CD14-positive monocyte (primary cell): ENCODE data around the gene RAD23A. TPM values are rescaled to one million over a fixed set of nuclear protein-coding genes. Genes with fewer than 3 reads are reported as not detected.
"Not testable (repeated sequence)": the region's sequence is repeated elsewhere in the genome, so short reads cannot be mapped to it uniquely, and the experiment has no call there.

Experiments
- DNase-seq, 3 donors: peaks; one replicate each; pipeline ENCODE4 v3.0.0-alpha.2; 2011 to 2022
- H2AFZ ChIP-seq: 2 replicates; pipeline ENCODE4 v1.6.0; 2012; ENCODE audit warnings: mild to moderate bottlenecking, low read depth, low read length, inconsistent platforms; ENCODE audit not compliant: insufficient read depth, poor library complexity, severe bottlenecking
- H3K27ac ChIP-seq, 2 donors: 1 replicate in 1 of 2; 2 replicates in 1 of 2; pipeline ENCODE4 v1.5.1; 2012 to 2013; ENCODE audit warnings: low read length in 2 of 2, control low read depth in 1 of 2, inconsistent platforms in 1 of 2, low read depth in 1 of 2, mild to moderate bottlenecking in 1 of 2
- H3K27me3 ChIP-seq, 2 donors: one replicate each; pipeline versions ENCODE4 v1.6.0 to v1.6.1; 2011 to 2013; ENCODE audit warnings: low read length in 2 of 2; ENCODE audit not compliant: control insufficient read depth in 2 of 2, insufficient read depth in 2 of 2
- H3K36me3 ChIP-seq, 2 donors: replicated peaks in 1 of 2; 1 replicate in 1 of 2; 2 replicates in 1 of 2; pipeline versions ENCODE4 v1.5.1 to v1.6.1; 2012 to 2013; ENCODE audit warnings: low read length in 2 of 2, control low read depth in 1 of 2, inconsistent platforms in 1 of 2, mild to moderate bottlenecking in 1 of 2; ENCODE audit not compliant: insufficient read depth in 2 of 2, control insufficient read depth in 1 of 2
- H3K4me1 ChIP-seq, 2 donors: 1 replicate in 1 of 2; 2 replicates in 1 of 2; pipeline versions ENCODE4 v1.5.1 to v1.6.1; 2012 to 2013; ENCODE audit warnings: low read length in 2 of 2, control low read depth in 1 of 2, inconsistent platforms in 1 of 2, mild to moderate bottlenecking in 1 of 2, moderate library complexity in 1 of 2; ENCODE audit not compliant: insufficient read depth in 2 of 2, control insufficient read depth in 1 of 2
- H3K4me2 ChIP-seq: replicated peaks from 2 replicates; pipeline ENCODE3; 2012; ENCODE audit warnings: low read length, moderate library complexity, mild to moderate bottlenecking; ENCODE audit not compliant: poor library complexity, severe bottlenecking; ENCODE audit errors: extremely low read depth
- H3K4me3 ChIP-seq, 3 experiments: fragments of 200-600 bp in 1 of 3; sonication (generic) in 1 of 3; replicated peaks in 1 of 3; 1 replicate in 2 of 3; 2 replicates in 1 of 3; pipeline ENCODE4 v1.5.1; 2011 to 2013; ENCODE audit warnings: low read length in 3 of 3, mild to moderate bottlenecking in 3 of 3, control low read depth in 2 of 3, low read depth in 2 of 3, inconsistent platforms in 1 of 3, moderate library complexity in 1 of 3
- H3K79me2 ChIP-seq: 2 replicates; pipeline ENCODE4 v1.6.0; 2012; ENCODE audit warnings: mild to moderate bottlenecking, control low read depth, inconsistent platforms, low read length, moderate library complexity; ENCODE audit not compliant: insufficient read depth
- H3K9ac ChIP-seq: 2 replicates; pipeline ENCODE4 v1.6.0; 2017; ENCODE audit warnings: low read length, mild to moderate bottlenecking; ENCODE audit not compliant: insufficient read depth, poor library complexity, severe bottlenecking
- H3K9me3 ChIP-seq, 2 donors: replicated peaks in 1 of 2; 1 replicate in 1 of 2; 2 replicates in 1 of 2; pipeline versions ENCODE4 v1.5.1 to v1.6.1; 2012 to 2013; ENCODE audit warnings: low read length in 2 of 2, control low read depth in 1 of 2; ENCODE audit not compliant: control insufficient read depth in 1 of 2, insufficient read depth in 1 of 2
- H4K20me1 ChIP-seq: 2 replicates; pipeline ENCODE4 v1.6.0; 2012; ENCODE audit warnings: mild to moderate bottlenecking, low read length, control low read depth, moderate library complexity; ENCODE audit not compliant: insufficient read depth
- H3K27ac Mint-ChIP-seq, 7 donors: one replicate each; pipeline ENCODE4 v1.8.0; 2020; ENCODE audit warnings: mild to moderate bottlenecking in 7 of 7, mixed read lengths in 7 of 7, moderate library complexity in 6 of 7, inconsistent platforms in 2 of 7
- H3K27me3 Mint-ChIP-seq, 3 donors: one replicate each; pipeline ENCODE4 v1.8.0; 2021 to 2022; ENCODE audit warnings: low read depth in 3 of 3, mild to moderate bottlenecking in 3 of 3, mixed read lengths in 3 of 3, moderate library complexity in 3 of 3, inconsistent platforms in 1 of 3
- H3K36me3 Mint-ChIP-seq, 2 donors: one replicate each; pipeline ENCODE4 v1.8.0; 2020; ENCODE audit warnings: mixed read lengths in 2 of 2, inconsistent platforms in 1 of 2, mild to moderate bottlenecking in 1 of 2
- H3K4me1 Mint-ChIP-seq: one replicate; pipeline ENCODE4 v1.8.0; 2020; ENCODE audit warnings: mild to moderate bottlenecking, mixed read lengths
- H3K4me3 Mint-ChIP-seq, 2 donors: one replicate each; pipeline ENCODE4 v1.8.0; 2020; ENCODE audit warnings: mild to moderate bottlenecking in 2 of 2, mixed read lengths in 2 of 2, moderate library complexity in 1 of 2
- H3K9me3 Mint-ChIP-seq, 7 donors: one replicate each; pipeline ENCODE4 v1.8.0; 2020 to 2022; ENCODE audit warnings: mixed read lengths in 7 of 7, mild to moderate bottlenecking in 6 of 7, moderate library complexity in 6 of 7, inconsistent platforms in 2 of 7
- CTCF ChIP-seq: fragments of 200-600 bp; IDR thresholded peaks from one replicate; pipeline ENCODE4 v1.8.0; 2022; ENCODE audit warnings: antibody characterized with exemption, mild to moderate bottlenecking
- WGBS: methylation state at CpG from one replicate; pipeline ENCODE4 v1.1.5; 2013; ENCODE audit warnings: missing lambda C conversion rate; ENCODE audit not compliant: insufficient coverage; 5-methylcytosine and 5-hydroxymethylcytosine counted together
- intact Hi-C, 2 donors: fragments of 100-400 bp; cut with micrococcal nuclease; formaldehyde crosslinking; loops; one replicate each; pipeline versions ENCODE4 v1.15.0 to v1.15.1; 2023
- polyA plus RNA-seq, 3 donors: library from polyadenylated mRNA; depleted of rRNA in 1 of 3; unstranded in 2 of 3; stranded (reverse) in 1 of 3; fragments of 300-500 nt in 2 of 3; fragments of >200 nt in 1 of 3; fragmentation: Illumina TruSeq in 2 of 3; gene quantifications; 1 replicate in 2 of 3; 2 replicates in 1 of 3; pipeline ENCODE4 v1.2.3, GENCODE V29; 2012 to 2021

RAD23A gene
- polyA plus RNA-seq, 3 donors: 45.5 to 88.0 (median 55.3) TPM

GRCh38 chr19:12949363-12950283 lies 4.0 kb downstream of the RAD23A start:
- no peaks in the 10 kb centered on the region for H3K9me3 ChIP-seq
- H3K9ac ChIP-seq: no peak overlapping the region
- no peak overlapping the region for H2AFZ ChIP-seq
- H3K27ac Mint-ChIP-seq: peak overlapping the region; percentile 61 to 96 (median 83)
- H3K27ac ChIP-seq: peak overlapping the region; percentile 57 to 93
- H3K4me1 ChIP-seq: peaks cover 39 to 61% of the 10 kb centered on the region in 2 donors
- H3K27me3 Mint-ChIP-seq: no peaks in the 10 kb centered on the region
- no peak for TF ChIP-seq CTCF
- intact Hi-C loops: loop anchor here in 1 of 2 donors (5.0 kb wide), 1 partner anchor 203 kb away; the partner anchor contains the start of genes IER2 and STX10
- H3K79me2 ChIP-seq: peaks cover 57% of the 10 kb centered on the region
- H3K4me2 ChIP-seq: no peak overlapping the region
- WGBS: 93% methylated on average over 13 of the region's 16 CpGs
- H3K27me3 ChIP-seq: no peaks in the 10 kb centered on the region
- no peak for DNase-seq
- peaks cover 48 to 66% of the 10 kb centered on the region in 2 donors for H3K36me3 ChIP-seq
- peak overlapping the region in 1 of 2 donors; percentile 34 for H3K4me3 Mint-ChIP-seq
- no peaks in the 10 kb centered on the region for H3K9me3 Mint-ChIP-seq
- no peaks in the 10 kb centered on the region for H4K20me1 ChIP-seq
- H3K4me3 ChIP-seq: no peak overlapping the region
- H3K4me1 Mint-ChIP-seq: peaks cover 50% of the 10 kb centered on the region
- peaks cover 49 to 74% of the 10 kb centered on the region in 2 donors for H3K36me3 Mint-ChIP-seq

GRCh38 chr19:12952050-12952449 lies 6.4 kb downstream of the RAD23A start:
- H2AFZ ChIP-seq, H3K4me3 ChIP-seq, DNase-seq, H3K4me2 ChIP-seq, H3K27me3 ChIP-seq, H3K4me3 Mint-ChIP-seq, H3K9me3 Mint-ChIP-seq, H3K27me3 Mint-ChIP-seq, H4K20me1 ChIP-seq, intact Hi-C loops, H3K9me3 ChIP-seq: not testable (repeated sequence)
- peaks cover 51 to 72% of the 10 kb centered on the region in 2 donors for H3K36me3 Mint-ChIP-seq
- peak overlapping the region; percentile 83 to 93 for H3K27ac ChIP-seq
- 79% methylated on average over 2 of the region's 6 CpGs for WGBS
- H3K36me3 ChIP-seq: peaks cover 48 to 71% of the 10 kb centered on the region in 2 donors
- peak overlapping the region; percentile 66 for H3K9ac ChIP-seq
- H3K4me1 ChIP-seq: peaks cover 36 to 63% of the 10 kb centered on the region in 2 donors
- peaks cover 65% of the 10 kb centered on the region for H3K79me2 ChIP-seq
- peak overlapping the region; percentile 85 to 96 (median 90) for H3K27ac Mint-ChIP-seq
- peaks cover 55% of the 10 kb centered on the region for H3K4me1 Mint-ChIP-seq
